Activated B cell treated with CpG ODN at 0.5 μM for 24 hours (primary cell): ENCODE results near the gene ZRANB2. TPM values are rescaled to one million over a fixed set of nuclear protein-coding genes. Genes with fewer than 3 reads are reported as not detected.

ENCODE experiments used
- ATAC-seq: fragments of 200-7000 bp; cut with Tn5 transposase; one replicate; pipeline ENCODE4 v1.10.0; 2021; ENCODE audit warnings: low read depth, mild to moderate bottlenecking, moderate library complexity
- CTCF ChIA-PET: fragments of 350-600 bp; sonication (Branson Sonifier 250); formaldehyde crosslinking; loops from one replicate; lab custom pipeline; 2021; ENCODE audit warnings: antibody characterized with exemption; lab: Charles Lee
- POLR2A ChIA-PET: fragments of 350-600 bp; sonication (Branson Sonifier 250); formaldehyde crosslinking; loops from one replicate; lab custom pipeline; 2021; ENCODE audit warnings: antibody characterized with exemption; lab: Charles Lee
- DNase-seq: peaks from one replicate; pipeline ENCODE4 v3.0.0; 2022
- H3K27ac Mint-ChIP-seq: one replicate; pipeline ENCODE4 v1.8.0; 2020; ENCODE audit warnings: mixed read lengths
- H3K27me3 Mint-ChIP-seq: one replicate; pipeline ENCODE4 v1.8.0; 2021; ENCODE audit warnings: mixed read lengths
- H3K36me3 Mint-ChIP-seq: one replicate; pipeline ENCODE4 v1.8.0; 2021; ENCODE audit warnings: low read depth, mixed read lengths
- H3K4me1 Mint-ChIP-seq: one replicate; pipeline ENCODE4 v1.8.0; 2021; ENCODE audit warnings: mixed read lengths
- H3K4me3 Mint-ChIP-seq: one replicate; pipeline ENCODE4 v1.8.0; 2020; ENCODE audit warnings: mild to moderate bottlenecking, mixed read lengths
- H3K9me3 Mint-ChIP-seq: one replicate; pipeline ENCODE4 v1.8.0; 2020; ENCODE audit warnings: mixed read lengths
- intact Hi-C: fragments of 100-400 bp; cut with micrococcal nuclease; formaldehyde crosslinking; loops from one replicate; pipeline ENCODE4 v1.15.1; 2024
- total RNA-seq: library from RNA; stranded (reverse); gene quantifications from 2 replicates; pipeline ENCODE4 v1.2.3, GENCODE V29; 2022
- TF ChIP-seq, protein P1 (sequence below): fragments of 200-600 bp; IDR thresholded peaks from one replicate; pipeline ENCODE4 v1.8.0; 2022; ENCODE audit warnings: antibody characterized with exemption, mild to moderate bottlenecking

Gene ZRANB2
- total RNA-seq, 1 donor from 2014 or later = 130 TPM

- CTCF ChIA-PET = no interaction called here
- DNase-seq (no peak), ATAC-seq (no peak)
- Mint-ChIP-seq H3K9me3 (no peaks in the 10 kb centered on the region), H3K4me1 (peaks cover 5% of the 10 kb centered on the region), H3K4me3 (no peak overlapping the region), H3K27me3 (peaks cover 12% of the 10 kb centered on the region), H3K36me3 (peaks cover 9% of the 10 kb centered on the region), H3K27ac (no peak overlapping the region)
- intact Hi-C loops = no loop called here
- POLR2A ChIA-PET = no interaction called here
- TF ChIP-seq, protein P1, sequence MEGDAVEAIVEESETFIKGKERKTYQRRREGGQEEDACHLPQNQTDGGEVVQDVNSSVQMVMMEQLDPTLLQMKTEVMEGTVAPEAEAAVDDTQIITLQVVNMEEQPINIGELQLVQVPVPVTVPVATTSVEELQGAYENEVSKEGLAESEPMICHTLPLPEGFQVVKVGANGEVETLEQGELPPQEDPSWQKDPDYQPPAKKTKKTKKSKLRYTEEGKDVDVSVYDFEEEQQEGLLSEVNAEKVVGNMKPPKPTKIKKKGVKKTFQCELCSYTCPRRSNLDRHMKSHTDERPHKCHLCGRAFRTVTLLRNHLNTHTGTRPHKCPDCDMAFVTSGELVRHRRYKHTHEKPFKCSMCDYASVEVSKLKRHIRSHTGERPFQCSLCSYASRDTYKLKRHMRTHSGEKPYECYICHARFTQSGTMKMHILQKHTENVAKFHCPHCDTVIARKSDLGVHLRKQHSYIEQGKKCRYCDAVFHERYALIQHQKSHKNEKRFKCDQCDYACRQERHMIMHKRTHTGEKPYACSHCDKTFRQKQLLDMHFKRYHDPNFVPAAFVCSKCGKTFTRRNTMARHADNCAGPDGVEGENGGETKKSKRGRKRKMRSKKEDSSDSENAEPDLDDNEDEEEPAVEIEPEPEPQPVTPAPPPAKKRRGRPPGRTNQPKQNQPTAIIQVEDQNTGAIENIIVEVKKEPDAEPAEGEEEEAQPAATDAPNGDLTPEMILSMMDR = no peak
Observed at GRCh38 chr1:71053146-71053545, 27.7 kb downstream of the ZRANB2 start.

GRCh38 chr1:71049951-71050598 lies 30.8 kb downstream of the ZRANB2 start:
- H3K4me1 Mint-ChIP-seq = peaks cover 21% of the 10 kb centered on the region
- TF ChIP-seq, protein P1 = no peak
- H3K9me3 Mint-ChIP-seq = no peaks in the 10 kb centered on the region
- H3K27ac Mint-ChIP-seq = no peak overlapping the region
- POLR2A ChIA-PET = no interaction called here
- no peaks in the 10 kb centered on the region for H3K36me3 Mint-ChIP-seq
- ATAC-seq = peak; percentile 52
- intact Hi-C loops = loop anchor here (1.0 kb wide), 3 partner anchors 365 to 917 kb away; no protein-coding TSS in a partner anchor
- no peak overlapping the region for H3K4me3 Mint-ChIP-seq
- CTCF ChIA-PET = interaction anchor here (0.7 to 2.0 kb wide), 7 partner anchors 13 to 521 kb away, joined by 3 to 9 read pairs (median 5); no protein-coding TSS in a partner anchor
- DNase-seq = no peak
- peaks cover 34% of the 10 kb centered on the region for H3K27me3 Mint-ChIP-seq

GRCh38 chr1:71047635-71048607 lies 32.9 kb downstream of the ZRANB2 start, which contains the start of gene PTGER3:
Gene PTGER3, minus strand, starts transcription at chr1:71047816. Its CDS starts 239 bp downstream, at chr1:71047577.
- Mint-ChIP-seq H3K27me3 (peaks cover 39% of the 10 kb centered on the region), H3K4me1 (peaks cover 17% of the 10 kb centered on the region), H3K36me3 (no peaks in the 10 kb centered on the region), H3K27ac (no peak within 1 kb of the TSS), H3K9me3 (no peaks in the 10 kb centered on the region), H3K4me3 (peak within 1 kb of the TSS; percentile 81)
- intact Hi-C loops = loop anchor here (1.0 kb wide), 1 partner anchor 33 kb away; the partner anchor contains the start of gene ZRANB2
- ATAC-seq (peak; percentile 65), DNase-seq (peak; percentile 39)
- TF ChIP-seq, protein P1 = no peak
- ChIA-PET POLR2A (no interaction called here), CTCF (no interaction called here)

- POLR2A ChIA-PET = no interaction called here
- H3K27me3 Mint-ChIP-seq = peaks cover 41% of the 10 kb centered on the region
- no peaks in the 10 kb centered on the region for H3K9me3 Mint-ChIP-seq
- ATAC-seq (peak; percentile 80), DNase-seq (peak; percentile 29)
- H3K27ac Mint-ChIP-seq = no peak overlapping the region
- peaks cover 17% of the 10 kb centered on the region for H3K4me1 Mint-ChIP-seq
- H3K4me3 Mint-ChIP-seq = peak overlapping the region; percentile 81
- CTCF ChIA-PET = no interaction called here
- no peaks in the 10 kb centered on the region for H3K36me3 Mint-ChIP-seq
- intact Hi-C loops = loop anchor here (1.0 kb wide), 1 partner anchor 34 kb away; the partner anchor contains the start of gene ZRANB2
- TF ChIP-seq, protein P1 = no peak
Observed at GRCh38 chr1:71046891-71047634, 33.8 kb downstream of the ZRANB2 start.
